HG02759 (cell line): ENCODE data around the gene TNRC6C.
"Not testable (repeated sequence)": the region's sequence is repeated elsewhere in the genome, so short reads cannot be mapped to it uniquely, and the experiment has no call there.

Experiments used
- ATAC-seq: cut with Tn5 transposase; IDR thresholded peaks from one replicate; pipeline ENCODE4 v1.9.1; 2021; ENCODE audit warnings: mild to moderate bottlenecking, moderate library complexity; ENCODE audit not compliant: unreplicated experiment

The TNRC6C gene

GRCh38 chr17:77961741-77962140 lies 3.2 kb downstream of the TNRC6C start:
- ATAC-seq: no peak

GRCh38 chr17:77962348-77962747 lies 3.8 kb downstream of the TNRC6C start:
- ATAC-seq: no peak

- ATAC-seq: no peak
Observed at GRCh38 chr17:77963441-77963840, 4.9 kb downstream of the TNRC6C start.

- no peak for ATAC-seq
Observed at GRCh38 chr17:77965352-77965751, 6.8 kb downstream of the TNRC6C start.

- no peak for ATAC-seq
Observed at GRCh38 chr17:77966476-77966875, 8.0 kb downstream of the TNRC6C start.

- no peak for ATAC-seq
Observed at GRCh38 chr17:77968788-77969187, 10.3 kb downstream of the TNRC6C start.

- not testable (repeated sequence) for ATAC-seq
Observed at GRCh38 chr17:77972271-77972670, 13.8 kb downstream of the TNRC6C start.

GRCh38 chr17:77973953-77974352 lies 15.4 kb downstream of the TNRC6C start:
- no peak for ATAC-seq

GRCh38 chr17:77974396-77974795 lies 15.9 kb downstream of the TNRC6C start:
- ATAC-seq: no peak

GRCh38 chr17:77982430-77982829 lies 23.9 kb downstream of the TNRC6C start:
- not testable (repeated sequence) for ATAC-seq

GRCh38 chr17:77990301-77990700 lies 31.8 kb downstream of the TNRC6C start:
- no peak for ATAC-seq

GRCh38 chr17:77993735-77994134 lies 35.2 kb downstream of the TNRC6C start:
- ATAC-seq: not testable (repeated sequence)

- no peak for ATAC-seq
Observed at GRCh38 chr17:77995146-77995852, 36.8 kb downstream of the TNRC6C start.

GRCh38 chr17:77996256-77996655 lies 37.8 kb downstream of the TNRC6C start:
- ATAC-seq: no peak

GRCh38 chr17:77999413-78000173 lies 41.1 kb downstream of the TNRC6C start:
- ATAC-seq: no peak

- ATAC-seq: no peak
Observed at GRCh38 chr17:78000341-78000740, 41.8 kb downstream of the TNRC6C start.

- ATAC-seq: no peak
Observed at GRCh38 chr17:78001182-78001581, 42.7 kb downstream of the TNRC6C start.

GRCh38 chr17:78001612-78002011 lies 43.1 kb downstream of the TNRC6C start:
- ATAC-seq: no peak

GRCh38 chr17:78002166-78002565 lies 43.7 kb downstream of the TNRC6C start:
- ATAC-seq: no peak

GRCh38 chr17:78005452-78006171 lies 47.1 kb downstream of the TNRC6C start:
- ATAC-seq: no peak

- no peak for ATAC-seq
Observed at GRCh38 chr17:78006338-78006737, 47.8 kb downstream of the TNRC6C start.

- ATAC-seq: no peak
Observed at GRCh38 chr17:78007647-78008046, 49.1 kb downstream of the TNRC6C start.
